NCI-H2171 (cell line): ENCODE measurements around the gene ADRA2B.

ENCODE experiments used
- DNase-seq: peaks from one replicate; lab custom pipeline; 2025; lab: John Stamatoyannopoulos, UW

The ADRA2B gene

GRCh38 chr2:96116879-96117533 is 635 bp upstream of the ADRA2B start:
- DNase-seq = no peak

- no peak for DNase-seq
Measured at GRCh38 chr2:96115631-96116423, 544 bp downstream of the ADRA2B start.

GRCh38 chr2:96114903-96115581 is 1.3 kb downstream of the ADRA2B start:
- no peak for DNase-seq

GRCh38 chr2:96114546-96114902 is 1.8 kb downstream of the ADRA2B start:
- no peak for DNase-seq

GRCh38 chr2:96113951-96114350 is 2.4 kb downstream of the ADRA2B start:
- DNase-seq = no peak

- no peak for DNase-seq
Measured at GRCh38 chr2:96113367-96113677, 3.0 kb downstream of the ADRA2B start.

- no peak for DNase-seq
Measured at GRCh38 chr2:96112501-96113366, 3.6 kb downstream of the ADRA2B start.

- DNase-seq = no peak
Measured at GRCh38 chr2:96111823-96112500, 4.4 kb downstream of the ADRA2B start.

- no peak for DNase-seq
Measured at GRCh38 chr2:96111257-96111640, 5.1 kb downstream of the ADRA2B start.

- DNase-seq = no peak
Measured at GRCh38 chr2:96110621-96111256, 5.6 kb downstream of the ADRA2B start.

- DNase-seq = no peak
Measured at GRCh38 chr2:96109931-96110511, 6.3 kb downstream of the ADRA2B start.

GRCh38 chr2:96109361-96109680 is 7.0 kb downstream of the ADRA2B start:
- DNase-seq = no peak

- no peak for DNase-seq
Measured at GRCh38 chr2:96108541-96109360, 7.6 kb downstream of the ADRA2B start.

GRCh38 chr2:96108151-96108540 is 8.2 kb downstream of the ADRA2B start:
- no peak for DNase-seq

- no peak for DNase-seq
Measured at GRCh38 chr2:96107708-96108065, 8.7 kb downstream of the ADRA2B start.

GRCh38 chr2:96106991-96107707 is 9.2 kb downstream of the ADRA2B start:
- DNase-seq = no peak

- no peak for DNase-seq
Measured at GRCh38 chr2:96105994-96106715, 10.2 kb downstream of the ADRA2B start.

- no peak for DNase-seq
Measured at GRCh38 chr2:96105152-96105915, 11.0 kb downstream of the ADRA2B start.
